GM19467 (cell line): ENCODE results near the gene SLC16A12.
"Not testable (repeated sequence)": the region's sequence is repeated elsewhere in the genome, so short reads cannot be mapped to it uniquely, and the experiment has no call there.

Experiments
- ATAC-seq: cut with Tn5 transposase; IDR thresholded peaks from one replicate; pipeline ENCODE4 v1.9.1; 2021; ENCODE audit warnings: mild to moderate bottlenecking, moderate library complexity; ENCODE audit not compliant: unreplicated experiment

SLC16A12 gene

DNA sequence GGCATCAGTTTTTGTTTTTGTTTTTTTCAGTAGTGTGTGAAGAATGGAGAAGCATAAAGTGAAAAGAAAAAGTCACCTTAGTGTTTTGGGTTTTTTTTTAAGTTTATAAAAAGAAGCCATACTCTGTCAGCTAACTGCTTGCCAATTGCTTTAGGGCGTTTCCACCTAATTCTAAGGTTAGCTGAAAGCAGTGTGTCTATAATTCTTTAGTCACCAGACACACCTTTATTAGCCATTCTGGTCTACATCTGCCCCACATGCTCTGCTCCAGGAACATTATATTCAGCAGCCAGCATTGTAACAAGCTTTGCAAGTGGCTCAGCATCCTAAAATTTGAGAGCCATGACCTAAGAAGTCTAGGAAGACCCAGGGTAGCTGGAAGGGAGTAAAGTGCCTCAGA is 14.1 kb upstream of the SLC16A12 start:
- no peak for ATAC-seq

DNA sequence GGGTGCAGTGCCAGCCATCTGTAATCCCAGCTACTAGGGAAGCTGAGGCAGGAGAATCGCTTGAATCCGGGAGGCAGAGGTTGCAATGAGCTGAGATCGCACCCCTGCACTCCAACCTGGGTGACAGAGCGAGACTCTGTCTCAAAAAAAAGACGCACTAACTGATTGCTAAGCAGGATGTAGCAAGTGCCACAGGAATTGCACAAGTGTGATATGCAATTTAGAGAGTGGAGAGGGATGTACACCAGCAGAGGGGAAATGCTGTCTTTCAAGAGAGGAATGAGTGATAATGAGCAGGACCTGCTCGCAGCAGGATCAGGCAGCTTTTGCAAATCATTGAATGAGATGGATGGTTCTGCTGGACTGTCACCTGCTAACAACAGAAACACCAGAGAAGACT is 13.3 kb upstream of the SLC16A12 start:
- ATAC-seq, result no peak

DNA sequence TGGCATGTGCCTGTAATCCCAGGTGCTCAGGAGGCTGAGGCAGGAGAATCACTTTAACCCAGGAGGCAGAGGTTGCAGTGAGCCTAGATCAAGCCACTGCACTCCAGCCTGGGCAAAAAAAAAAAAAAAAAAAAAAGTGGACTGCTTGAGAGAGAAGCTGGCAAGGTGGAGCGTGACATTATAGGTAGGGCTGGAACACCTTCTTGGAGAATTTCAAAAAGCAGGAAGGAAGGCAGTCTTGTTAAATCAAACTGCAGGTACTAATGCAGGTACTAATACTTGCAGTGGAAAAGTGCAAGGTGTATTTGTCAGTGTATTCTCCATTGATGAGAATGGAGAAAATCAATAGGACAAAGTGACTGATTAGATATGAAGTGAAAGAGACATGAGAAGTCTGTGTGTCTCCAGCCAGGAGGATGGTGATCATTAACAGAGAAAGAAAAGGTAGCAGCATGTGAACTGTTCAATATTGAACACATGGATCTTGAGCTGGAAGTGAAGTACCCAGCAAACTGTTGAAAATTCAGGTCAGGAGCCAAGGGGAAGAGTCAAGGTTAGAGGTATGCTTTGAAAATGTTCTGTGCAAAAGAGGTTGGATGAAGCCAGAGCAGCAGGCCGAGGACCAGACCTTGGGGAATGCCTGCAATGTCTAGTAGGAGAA is 12.6 kb upstream of the SLC16A12 start:
- ATAC-seq, result no peak

DNA sequence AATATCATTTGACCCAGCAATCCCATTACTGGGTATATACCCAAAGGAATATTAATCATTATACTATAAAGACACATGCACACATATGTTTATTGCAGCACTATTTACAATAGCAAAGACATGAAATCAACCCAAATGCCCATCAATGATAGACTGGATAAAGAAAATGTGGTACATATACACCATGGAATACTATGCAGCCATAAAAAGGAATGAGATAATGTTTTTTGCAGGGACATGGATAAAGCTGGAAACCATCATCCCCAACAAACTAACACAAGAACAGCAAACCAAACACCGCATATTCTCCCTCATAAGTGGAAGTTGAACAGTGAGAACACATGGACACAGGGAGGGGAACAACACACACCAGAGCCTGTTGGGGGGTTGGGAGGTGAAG is 11.3 kb upstream of the SLC16A12 start:
- ATAC-seq, result not testable (repeated sequence)

DNA sequence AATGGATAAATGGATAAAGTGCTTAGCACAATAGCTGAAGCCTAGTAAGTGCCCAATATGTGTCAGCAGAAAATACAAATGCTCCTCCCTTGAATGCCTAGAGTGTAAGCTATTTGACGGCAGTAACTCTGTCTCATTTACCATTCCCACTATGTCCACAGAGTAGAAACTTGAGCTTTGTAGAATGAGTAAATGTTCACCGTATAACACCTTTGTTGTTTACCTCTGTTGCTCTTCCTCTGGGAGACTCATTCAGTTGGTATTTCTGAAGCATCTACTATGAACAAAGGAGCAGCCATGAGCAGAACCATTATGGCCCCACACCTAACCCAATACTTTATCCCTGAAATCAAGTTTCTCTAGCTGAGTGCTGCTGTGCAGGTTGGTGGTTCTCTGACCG is 8.4 kb upstream of the SLC16A12 start:
- ATAC-seq, result no peak

DNA sequence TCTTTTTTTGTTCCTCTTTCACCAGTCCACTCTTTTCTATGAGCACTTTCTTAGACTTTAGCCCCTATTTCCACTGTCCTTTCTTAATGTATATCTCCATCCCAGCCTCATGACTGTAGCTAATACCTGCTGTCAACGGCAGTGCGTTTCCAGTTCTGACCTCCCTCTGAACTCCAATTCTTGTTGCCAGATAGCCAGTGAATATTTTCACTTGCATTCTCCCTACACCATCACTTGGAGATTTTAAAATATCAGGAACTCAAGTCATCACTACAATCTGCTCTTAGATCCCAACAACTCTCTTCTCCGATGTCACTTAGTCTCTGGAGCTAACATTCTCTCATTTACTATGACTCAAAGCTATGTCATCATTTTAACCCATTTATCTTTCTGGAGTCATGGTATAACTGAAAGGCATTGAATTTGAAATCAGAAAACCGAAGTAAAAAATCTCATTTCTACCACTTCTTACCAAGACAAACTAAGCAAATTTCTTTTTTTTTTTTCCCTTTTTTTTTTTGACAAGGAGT is 5.1 kb upstream of the SLC16A12 start:
- ATAC-seq, result no peak

DNA sequence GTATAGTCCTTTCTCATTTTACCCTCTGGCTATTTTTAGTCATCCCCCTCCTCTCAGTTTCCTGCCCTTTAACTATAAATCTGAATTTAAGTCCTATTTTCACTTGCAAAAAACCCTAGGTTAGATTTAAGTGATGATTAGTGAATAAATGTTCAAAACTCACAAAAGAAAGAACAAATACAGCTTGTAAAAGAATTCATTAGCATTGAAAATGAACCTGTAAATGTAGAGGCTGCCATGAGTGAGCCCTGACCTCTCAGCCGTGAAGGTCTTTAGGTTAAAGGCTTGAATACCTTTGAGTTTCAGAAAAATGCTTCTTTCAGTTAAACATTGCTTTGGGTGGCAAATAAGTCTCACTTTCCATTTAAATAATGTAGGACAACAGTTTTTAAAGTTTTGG is 2.0 kb upstream of the SLC16A12 start:
- ATAC-seq, result no peak

DNA sequence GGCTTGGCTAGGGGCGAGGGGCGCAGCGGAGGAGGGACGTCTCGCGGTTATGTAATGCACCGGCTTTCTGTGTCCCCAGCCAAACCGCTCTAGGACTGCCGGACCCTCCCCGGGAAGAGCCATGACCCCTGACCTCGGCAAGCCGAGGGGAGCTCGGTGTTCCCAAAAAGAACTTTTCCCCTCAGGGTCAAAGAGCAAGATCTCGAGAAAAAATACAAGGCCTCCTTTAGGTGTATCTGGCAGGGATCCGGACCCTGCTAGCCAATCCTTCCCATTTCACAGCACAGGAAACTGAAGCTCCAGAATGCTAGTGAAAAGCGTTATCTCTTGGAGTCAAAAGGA is 590 bp upstream of the SLC16A12 start:
- no peak for ATAC-seq

DNA sequence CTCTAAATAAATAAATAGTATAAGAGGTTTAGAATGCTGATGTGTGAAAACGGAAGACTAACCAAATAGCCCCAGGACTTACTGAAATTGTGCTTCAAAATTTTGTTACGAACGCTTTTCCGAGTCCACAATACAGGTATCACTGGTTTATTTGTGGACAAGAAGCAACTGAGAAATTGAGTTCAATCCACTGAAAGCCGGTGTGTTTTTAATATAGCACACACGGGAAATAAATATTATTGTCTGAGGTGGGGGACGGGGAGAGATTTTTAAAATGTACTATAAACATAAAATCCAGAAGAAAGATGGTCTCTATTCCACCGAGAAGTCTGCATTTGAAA is 598 bp downstream of the SLC16A12 start:
- no peak for ATAC-seq

DNA sequence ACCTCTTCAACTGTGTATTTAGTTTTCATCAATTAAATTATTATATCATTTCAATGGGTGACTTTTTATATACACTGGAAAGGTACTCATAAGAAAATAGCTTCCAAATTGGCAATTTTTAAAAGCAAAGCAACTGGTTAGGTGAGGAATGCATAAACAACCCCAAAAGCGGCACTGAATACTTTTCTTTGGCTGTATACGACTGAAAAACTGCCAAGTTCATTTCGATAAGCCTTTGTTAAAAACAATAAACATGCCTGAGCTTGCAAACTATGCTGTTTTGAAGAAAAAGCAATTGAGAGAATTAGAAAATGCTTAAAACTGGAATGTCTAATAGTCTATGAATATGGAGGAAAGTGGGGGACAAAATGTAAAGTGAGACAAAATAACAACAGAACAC is 2.9 kb downstream of the SLC16A12 start:
- ATAC-seq, result no peak

DNA sequence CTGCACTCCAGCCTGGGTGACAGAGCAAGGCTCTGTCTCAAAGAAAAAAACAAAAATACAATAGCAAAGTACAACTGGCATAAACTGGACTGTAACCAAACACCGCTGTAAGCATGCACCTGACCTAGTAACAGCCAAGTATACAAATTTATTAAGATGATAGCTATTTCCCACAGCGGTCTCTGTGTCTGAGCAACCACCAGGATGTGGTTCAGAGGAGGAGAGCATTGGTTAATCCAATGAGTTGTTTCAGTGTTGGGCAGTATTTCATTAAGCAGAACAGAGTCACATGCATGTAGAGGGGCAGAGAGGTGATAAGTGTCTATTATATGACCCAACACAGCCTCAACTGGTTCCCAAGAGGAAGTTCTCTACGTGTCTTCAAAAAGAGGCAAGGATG is 4.0 kb downstream of the SLC16A12 start:
- no peak for ATAC-seq

DNA sequence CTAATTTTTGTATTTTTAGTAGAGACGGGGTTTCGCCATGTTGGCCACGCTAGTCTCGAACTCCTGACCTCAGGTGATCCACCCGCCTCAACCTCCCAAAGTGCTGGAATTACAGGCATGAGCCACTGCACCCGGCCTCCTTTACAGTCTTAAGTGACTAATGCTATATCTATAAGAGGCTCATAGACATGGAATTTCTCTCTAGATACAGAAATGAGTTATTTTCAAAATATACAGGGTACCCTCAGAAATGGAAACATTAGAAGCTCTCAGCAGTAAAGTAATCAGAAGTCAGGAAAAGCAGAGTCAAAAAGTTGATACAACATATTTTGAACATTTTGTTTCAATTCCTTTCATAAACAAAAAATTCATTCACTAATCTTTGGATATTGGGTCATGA is 5.7 kb downstream of the SLC16A12 start:
- not testable (repeated sequence) for ATAC-seq

DNA sequence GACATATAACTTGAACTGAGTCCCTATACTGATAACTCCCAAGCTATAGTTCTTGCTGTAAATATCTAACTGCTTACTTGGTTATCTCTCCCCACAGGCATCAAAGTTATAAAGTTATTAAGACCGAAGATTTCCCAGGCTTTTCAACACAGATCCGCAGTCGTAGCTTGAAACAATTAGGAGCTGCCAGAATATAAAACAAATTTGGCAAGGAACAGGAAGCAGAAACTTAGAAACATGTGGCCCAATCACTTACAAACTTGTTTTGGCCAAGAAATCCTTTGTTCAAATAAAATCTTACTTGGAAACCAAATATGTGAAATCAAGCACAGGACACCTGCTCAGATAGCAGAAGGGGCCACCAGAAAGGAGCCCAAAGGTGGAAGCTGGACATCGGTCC is 9.0 kb downstream of the SLC16A12 start:
- ATAC-seq, result no peak

DNA sequence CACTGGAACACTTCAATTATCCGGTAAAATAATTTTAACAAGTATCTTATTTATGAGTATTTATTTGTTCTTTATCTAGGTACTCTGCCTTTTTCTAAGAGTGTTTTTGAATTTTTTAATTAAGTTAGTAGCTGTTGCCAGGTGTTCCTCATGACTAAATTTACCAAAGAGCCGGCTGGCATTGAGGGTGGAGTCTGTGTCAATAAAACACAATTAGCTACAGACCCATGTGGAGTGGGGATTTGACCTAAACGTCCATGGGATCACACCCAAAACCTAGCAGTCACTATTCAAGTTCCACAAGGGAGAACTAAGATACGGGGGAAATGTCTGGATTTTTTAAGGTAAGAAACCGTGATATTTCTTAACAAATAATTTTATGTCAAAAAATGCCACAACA is 9.8 kb downstream of the SLC16A12 start:
- ATAC-seq, result no peak

DNA sequence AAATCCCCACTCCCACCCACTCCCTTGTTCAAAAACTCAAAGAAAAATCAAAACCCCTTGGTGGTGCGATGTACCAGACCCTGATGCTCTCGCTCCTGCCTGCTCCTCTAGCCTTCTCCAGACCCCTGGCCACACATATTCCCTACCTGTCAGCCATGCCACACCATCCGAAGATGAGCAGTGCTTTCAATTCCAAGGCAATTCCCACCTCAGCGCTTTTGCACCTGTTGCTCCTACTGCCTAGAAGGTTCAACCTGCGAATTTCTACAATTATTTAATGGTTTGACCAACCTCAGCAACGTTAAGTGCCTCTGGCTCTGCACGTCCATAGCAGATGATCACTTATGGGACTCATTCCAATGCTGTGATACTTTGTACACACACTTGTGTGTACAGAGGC is 11.1 kb downstream of the SLC16A12 start:
- ATAC-seq, result no peak

DNA sequence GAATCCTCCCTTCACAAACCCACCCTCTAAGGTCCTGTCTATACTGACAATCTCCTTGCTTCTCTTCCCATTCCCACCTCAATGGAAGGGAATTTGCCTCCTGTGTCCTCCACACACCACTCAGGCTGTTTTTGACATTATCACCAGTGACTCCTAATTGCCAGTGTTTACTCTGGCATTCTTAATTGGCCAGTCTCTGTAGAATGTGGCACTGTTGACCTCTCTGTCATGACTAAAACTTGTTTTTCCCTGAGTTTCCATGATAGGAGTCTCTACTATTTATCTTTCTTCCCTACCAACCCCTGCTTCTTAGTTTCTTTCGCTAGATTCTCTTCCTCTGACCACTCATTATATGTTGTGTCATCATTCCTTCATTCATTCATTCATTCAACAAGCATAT is 12.1 kb downstream of the SLC16A12 start:
- no peak for ATAC-seq

DNA sequence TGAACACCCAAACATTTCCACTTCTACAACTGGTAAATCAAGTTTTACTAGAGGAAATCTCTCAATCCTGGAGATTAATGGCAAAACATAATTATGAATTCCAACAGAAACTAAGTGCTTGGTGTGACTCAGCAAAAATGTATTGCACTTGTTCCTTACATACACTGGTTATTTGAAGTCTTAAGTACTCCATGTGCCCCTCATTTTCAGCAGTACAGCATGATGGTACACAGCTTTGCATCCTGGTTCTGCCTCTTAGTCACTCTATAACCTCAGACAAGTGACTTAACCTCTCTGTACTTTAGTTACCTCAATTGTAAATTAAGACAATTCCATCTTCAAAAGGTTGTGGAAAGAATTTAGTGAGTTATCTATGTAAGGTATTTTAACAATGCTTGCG is 12.9 kb downstream of the SLC16A12 start:
- no peak for ATAC-seq

DNA sequence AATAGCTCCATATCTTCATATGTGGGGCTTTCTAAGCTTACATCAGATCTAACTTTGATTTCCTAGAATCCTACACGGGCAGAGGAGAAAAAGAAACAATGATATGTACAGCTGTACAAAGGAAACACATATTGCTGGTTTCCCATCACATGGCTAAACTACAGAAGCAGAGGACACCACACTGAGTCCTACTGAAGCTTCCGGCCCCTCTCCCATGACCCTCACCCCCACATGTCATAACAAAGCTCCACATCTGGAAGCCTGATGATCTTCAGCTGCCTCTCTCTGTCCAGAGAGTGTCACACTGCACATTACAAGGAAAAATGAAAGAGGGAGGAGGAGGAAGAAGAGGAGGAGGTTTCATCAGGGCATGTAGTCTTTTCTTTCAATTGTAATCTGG is 14.0 kb downstream of the SLC16A12 start:
- ATAC-seq, result no peak

DNA sequence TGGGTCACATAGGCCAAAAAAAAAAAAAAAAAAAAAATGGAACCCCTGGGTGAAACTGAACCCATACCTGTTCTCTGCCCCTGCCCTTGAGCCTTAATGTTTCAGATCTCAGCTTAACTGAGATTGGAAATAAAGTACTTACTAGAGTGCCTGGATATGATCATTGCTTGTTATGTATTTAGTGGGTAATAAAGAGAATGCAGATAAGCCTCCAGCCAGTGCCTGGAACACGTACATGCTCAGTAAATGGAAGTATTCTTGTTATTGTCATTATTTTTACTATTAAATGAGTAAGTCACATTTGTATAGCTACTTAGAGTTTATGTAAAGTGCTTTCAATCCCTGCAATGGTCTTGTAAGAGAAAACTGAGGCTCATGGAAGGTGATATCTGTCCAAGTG is 14.7 kb downstream of the SLC16A12 start:
- ATAC-seq, result no peak

DNA sequence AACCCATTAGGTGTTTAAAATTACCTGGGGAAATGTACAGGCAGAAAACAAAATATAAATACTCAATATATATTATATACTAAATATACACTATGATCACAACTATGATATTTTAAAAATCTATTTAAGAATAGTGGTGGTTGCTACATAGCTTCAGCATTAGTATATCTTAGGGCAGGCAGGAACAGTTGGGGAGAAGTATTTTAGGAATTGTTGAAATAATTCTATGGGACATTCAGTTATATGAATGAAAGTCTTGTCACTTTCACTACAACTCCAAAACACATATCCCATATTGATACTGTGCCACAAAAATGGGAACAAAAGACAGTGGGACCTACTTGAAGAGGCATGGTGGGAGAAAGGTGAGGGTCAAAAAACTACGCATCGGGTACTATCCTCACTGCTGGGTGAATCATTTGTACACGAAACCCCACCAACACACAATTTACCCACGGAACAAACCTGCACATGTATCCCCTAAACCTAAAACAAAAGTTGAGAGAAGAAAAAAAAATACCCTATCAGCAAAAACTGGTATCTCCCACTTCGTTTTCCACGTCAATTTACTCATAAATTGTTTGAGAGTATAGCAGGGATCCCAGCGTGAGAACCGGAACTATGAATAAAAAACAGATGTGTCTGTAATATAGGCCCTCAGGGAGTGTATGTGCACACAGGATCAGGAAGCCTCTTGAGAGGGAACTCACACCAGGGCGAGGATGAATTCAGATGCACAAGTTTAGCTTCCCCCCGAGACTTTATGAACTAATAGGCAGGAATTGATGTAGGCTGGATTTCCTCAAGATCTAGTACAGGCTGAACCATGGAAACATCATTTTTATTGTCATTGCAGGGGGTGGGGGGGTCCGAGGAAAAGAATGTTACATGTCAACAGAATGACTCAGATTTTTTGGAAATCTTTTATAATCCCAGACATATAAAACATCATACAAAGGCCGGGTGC is 16.2 kb downstream of the SLC16A12 start:
- ATAC-seq, result no peak

DNA sequence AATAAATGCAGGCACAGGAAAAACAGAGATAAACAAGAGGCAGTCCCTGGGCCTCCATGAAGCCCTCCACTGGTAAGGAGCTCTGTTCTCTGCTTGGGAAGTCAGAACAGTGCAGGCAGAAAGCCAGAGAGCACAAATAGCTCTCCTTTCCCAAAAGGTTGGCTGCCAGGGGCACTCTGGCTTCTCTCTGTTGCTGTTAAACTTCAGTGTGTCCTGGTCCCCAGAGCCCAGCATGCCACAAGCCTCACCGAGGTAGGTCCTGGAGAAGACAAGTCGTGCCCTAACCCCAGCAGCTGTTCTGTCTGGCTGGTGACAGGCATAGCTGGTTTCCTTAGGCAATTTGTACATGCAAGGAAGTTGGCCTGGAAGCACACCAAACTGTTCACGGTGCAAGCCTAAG is 17.3 kb downstream of the SLC16A12 start:
- no peak for ATAC-seq

DNA sequence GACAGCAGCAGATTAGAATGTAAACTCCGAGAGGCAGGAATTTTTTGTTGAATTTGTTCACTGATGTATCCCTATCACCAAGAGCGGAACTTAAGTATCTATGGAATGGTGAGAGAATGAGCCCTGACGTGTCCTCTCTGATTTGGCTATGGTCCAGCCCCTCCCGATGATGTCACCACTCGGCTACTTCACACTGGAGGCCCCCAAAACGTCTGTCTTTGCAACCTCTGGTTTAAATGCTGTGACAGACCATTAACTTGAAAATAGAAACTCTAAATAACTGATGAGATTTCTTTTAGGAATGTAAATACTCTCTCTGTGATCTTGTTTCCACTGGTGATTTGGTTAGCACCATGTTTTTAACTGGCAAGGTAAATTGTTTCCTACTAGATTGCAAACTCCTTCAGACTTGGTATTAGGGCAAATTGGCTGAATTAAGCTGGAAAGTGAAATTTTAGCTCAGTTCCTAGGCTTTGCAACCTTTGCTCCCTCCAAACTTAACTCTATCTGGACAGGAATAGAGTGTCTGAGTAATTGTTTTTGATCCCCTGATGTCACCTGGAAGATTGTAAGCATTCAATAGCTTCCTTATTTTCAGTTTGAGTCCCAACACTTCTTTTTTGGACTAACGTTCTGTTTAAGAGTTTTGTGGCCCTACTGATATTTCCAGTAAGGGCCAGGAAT is 19.1 kb downstream of the SLC16A12 start:
- no peak for ATAC-seq
